Tongue (tissue), 2 donors: Measurements from ENCODE around the gene FBXO21. TPM values are rescaled to one million over a fixed set of nuclear protein-coding genes. Genes with fewer than 3 reads are reported as not detected.
"Not testable (repeated sequence)": the region's sequence is repeated elsewhere in the genome, so short reads cannot be mapped to it uniquely, and the experiment has no call there.

Experiments
- DNase-seq: peaks from one replicate; pipeline ENCODE4 v3.0.0-alpha.2; 2015
- total RNA-seq: library from RNA; depleted of rRNA; stranded (reverse); fragments of >200 nt; gene quantifications from one replicate; pipeline ENCODE4 v1.2.3, GENCODE V29; 2014

Gene FBXO21
- total RNA-seq: 86.8 TPM

DNA sequence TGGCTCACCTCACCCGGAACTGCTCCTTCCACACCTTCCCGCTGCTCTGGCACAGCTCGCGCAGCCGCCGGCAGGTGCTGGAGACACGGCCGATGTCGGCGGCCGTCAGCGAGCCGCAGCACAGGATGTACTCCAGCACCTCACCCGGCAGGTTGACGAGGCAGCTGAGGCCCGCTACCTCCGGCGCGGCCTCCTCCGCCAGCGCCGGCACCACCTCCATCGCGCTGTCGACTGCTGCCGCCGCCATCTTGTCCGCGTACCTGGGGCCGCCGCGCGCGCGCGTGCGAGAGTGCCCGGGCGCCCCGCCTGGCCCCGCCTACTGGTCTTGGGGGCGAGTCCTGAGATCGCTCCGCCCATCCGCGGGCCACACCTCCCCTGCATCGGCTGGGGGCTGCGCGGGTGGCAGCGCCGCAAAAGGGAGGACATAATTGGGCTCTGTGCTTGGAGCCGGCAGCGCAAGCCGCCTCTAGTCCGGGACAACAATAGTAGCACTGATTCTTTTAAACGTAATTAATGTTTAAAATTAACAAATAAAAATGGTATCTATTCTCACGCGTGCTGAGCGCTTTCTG lies at the start of gene FBXO21:
TSS of gene FBXO21 (minus strand) at position 261 of the 572 bp plus-strand sequence. CDS start at position 247, 14 bp downstream.
- DNase-seq: peak; percentile 95

- peak; percentile 86 for DNase-seq
Observed at GRCh38 chr12:117236456-117237001, 46.3 kb upstream of the FBXO21 start.

DNA sequence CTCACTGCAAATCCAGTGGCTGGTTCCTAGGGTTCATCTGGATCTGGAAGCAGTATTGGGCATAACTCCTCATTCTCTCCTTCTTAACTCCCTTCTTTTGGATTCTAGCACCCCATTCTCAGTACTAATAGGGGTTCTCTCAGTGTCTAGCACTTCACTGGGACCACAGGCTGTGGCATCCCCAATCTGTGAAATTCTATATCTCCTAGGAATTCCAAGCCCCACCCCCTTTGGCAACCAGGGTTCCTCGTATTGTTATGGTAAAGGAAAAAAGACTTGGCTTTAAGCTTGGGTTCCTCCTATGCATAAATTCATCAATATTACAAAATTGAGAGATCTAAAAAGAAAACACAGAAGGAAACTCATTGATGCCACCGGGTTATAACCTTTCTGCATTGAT lies 45.0 kb upstream of the FBXO21 start:
- no peak for DNase-seq

DNA sequence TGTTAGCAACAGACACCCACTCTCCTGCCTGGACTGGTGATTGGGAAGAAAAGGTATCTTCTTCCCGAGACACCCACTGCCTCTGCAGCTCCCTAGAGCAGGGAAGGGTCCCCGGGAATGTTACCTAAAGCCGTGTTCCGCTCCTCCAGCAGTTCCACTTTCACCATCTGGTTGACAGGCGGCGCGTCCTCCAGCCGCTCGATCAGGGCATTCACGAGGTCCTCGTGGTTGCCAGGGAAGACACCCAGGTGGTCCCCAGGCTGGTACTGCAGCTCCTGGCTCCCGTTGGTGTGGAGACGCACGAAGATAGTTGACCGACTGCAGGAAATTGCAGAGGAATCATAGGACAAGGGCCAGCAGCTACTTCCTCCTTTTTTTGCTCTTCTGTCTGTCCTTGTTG lies 44.2 kb upstream of the FBXO21 start:
- DNase-seq: no peak

DNA sequence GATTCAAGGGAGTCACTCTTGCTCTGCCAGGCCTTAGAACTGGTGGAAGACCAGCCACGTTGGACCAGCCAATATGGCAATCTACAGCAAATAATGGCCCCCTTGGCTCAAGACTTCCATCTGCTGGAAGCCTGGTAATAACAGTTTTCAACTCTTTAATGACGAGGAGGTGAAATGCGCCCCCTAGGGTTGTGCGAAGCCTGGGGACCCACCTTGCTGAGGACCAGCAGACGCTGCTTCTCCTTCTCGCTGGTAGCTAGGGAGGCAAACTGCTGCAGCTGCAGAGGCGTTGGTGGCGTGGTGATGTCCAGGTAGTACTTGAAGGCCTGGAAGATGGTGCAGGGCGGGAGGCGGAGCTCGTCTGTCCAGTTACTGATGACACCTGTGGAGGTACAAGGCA lies 41.5 kb upstream of the FBXO21 start:
- DNase-seq: no peak

DNA sequence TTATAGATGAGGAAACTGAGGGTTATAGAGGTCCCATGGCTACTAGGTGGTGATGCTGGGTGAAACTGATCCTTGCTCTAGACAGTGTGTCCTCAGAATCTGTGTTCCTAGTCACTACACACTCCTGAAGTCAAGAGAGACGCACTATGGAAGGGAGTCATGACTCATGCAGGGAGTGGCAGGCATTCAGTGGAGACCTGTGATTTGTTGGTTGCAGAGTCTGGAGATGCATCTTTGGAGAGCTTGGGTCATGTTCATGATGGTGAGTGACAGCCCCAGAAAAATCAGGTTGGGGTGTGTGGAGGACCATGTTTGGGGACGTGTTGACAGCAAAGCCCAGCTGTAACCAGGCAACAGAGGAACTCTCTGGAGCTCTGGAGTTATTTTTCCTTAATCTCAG lies 38.0 kb upstream of the FBXO21 start:
- no peak for DNase-seq

DNA sequence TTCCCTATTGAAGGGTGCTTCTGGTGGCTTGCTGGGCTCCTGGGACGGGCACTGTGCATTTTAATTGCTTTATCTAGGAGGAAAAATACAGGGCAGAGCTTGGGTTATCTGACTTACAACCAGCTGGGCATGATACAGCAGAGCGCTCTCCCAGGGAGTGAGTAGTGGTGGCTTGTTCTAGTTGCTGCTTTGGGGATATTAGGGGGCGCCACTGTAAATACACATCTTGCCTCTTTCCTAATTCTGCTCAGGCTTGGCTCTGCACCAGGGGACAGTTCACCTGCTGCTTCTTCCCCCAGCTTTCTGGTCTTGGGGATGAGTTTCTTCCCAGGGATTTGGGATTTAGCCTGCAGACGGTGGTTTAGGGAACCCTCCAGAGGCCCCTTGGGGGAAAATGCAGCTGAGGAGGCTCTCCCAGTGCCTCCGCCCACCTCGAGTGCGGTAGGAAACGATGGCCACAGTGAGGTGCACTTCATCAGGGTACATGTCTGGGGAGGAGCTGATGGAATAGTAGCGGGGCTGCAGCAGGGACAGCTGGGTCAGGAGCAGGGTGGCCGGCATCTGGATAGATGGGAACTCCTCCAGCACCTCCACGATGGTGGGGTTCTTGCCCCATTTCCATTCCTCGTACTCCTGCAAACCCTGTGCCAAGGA lies 36.9 kb upstream of the FBXO21 start:
- DNase-seq: no peak

- no peak for DNase-seq
Observed at GRCh38 chr12:117226505-117226904, 36.2 kb upstream of the FBXO21 start.

DNA sequence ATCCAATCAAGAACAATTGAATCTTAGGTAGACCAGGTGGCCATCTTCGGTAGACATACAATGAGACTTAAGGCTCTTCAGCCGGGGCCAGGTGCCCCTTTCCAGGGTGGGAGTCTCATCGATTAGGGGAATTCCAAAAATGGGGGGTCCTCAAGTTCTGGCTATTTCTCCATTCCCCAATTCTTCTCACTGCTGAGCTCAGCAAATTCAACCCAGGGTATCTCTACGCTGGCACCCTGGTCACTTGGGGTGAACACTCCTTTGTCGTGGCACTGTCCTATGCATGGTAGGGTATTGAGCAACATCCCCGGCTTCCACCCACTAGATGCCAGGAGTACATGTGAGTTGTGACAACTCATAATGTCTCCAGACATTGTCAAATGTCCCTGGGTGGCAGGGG lies 34.9 kb upstream of the FBXO21 start:
- no peak for DNase-seq

DNA sequence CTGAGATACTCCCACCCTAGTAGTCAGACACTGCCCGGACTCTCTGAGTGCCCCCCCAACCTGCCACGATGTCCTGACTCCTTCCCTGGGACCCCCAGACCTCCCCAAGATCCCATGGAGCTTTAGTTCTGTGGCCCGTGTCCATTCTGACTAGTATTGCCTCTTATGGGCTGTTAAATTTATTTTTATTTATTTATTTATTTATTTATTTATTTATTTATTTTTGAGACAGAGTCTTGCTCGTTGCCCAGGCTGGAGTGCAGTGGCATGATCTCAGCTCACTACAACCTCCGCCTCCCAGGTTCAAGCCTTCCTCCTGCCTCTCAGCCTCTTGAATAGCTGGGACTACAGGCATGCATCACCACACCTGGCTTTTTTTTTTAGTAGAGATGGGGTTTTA lies 30.7 kb upstream of the FBXO21 start:
- not testable (repeated sequence) for DNase-seq

GRCh38 chr12:117218149-117218548 lies 27.9 kb upstream of the FBXO21 start:
- no peak for DNase-seq

GRCh38 chr12:117216686-117217085 lies 26.4 kb upstream of the FBXO21 start:
- DNase-seq: no peak

- DNase-seq: no peak
Observed at GRCh38 chr12:117214797-117215196, 24.5 kb upstream of the FBXO21 start.

GRCh38 chr12:117213295-117213808 lies 23.1 kb upstream of the FBXO21 start:
- DNase-seq: no peak

GRCh38 chr12:117212563-117213190 lies 22.4 kb upstream of the FBXO21 start:
- peak; percentile 89 for DNase-seq

GRCh38 chr12:117210266-117210918 lies 20.1 kb upstream of the FBXO21 start:
- DNase-seq: no peak

DNA sequence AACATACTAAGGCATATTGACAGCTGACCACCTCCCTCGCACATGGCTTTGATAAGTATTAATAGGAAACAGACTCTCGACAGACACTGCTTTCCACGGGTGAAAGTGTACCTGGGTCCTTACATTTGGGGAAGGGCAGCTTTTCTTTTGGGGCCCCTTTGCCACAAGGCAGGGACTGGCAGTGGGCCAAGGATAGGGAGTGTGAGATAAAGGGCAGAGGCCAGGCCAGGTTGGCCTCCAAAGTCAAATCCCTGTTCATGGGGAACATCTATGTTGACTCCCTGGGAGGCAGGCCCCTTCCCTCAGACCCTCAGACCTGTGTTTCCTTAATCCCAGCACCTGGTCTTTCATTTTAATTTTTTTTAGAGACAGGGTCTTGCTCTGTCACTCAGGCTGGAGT lies 19.4 kb upstream of the FBXO21 start:
- no peak for DNase-seq

DNA sequence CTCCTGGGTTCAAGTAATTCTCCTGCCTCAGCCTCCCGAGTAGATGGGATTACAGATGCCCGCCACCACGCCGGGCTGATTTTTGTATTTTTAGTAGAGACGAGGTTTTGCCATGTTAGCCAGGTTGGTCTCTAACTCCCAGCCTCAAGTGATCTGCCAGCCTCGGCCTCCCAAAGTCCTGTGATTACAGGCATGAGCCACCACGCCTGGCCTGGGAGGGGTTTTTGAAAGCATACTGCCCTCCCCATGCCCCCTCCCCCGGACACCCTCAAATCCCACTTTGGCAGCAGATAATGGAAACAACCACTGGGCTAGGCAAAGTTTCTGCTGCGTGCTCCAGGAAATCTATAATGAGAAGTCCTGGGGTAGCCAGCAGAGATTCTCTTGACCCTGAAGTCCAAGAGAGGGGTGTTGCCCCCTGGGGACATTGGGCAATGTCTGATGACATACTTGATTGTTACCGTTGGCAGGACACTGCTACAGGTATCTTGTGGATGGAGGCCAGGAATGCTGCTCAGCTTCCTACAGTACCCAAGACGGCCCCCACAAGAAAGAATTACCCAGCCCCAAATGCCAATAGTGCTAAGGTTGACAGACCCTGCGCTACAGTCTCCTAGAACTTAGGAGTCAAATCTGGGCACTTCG lies 18.7 kb upstream of the FBXO21 start:
- DNase-seq: no peak

GRCh38 chr12:117208206-117208605 lies 17.9 kb upstream of the FBXO21 start:
- no peak for DNase-seq

DNA sequence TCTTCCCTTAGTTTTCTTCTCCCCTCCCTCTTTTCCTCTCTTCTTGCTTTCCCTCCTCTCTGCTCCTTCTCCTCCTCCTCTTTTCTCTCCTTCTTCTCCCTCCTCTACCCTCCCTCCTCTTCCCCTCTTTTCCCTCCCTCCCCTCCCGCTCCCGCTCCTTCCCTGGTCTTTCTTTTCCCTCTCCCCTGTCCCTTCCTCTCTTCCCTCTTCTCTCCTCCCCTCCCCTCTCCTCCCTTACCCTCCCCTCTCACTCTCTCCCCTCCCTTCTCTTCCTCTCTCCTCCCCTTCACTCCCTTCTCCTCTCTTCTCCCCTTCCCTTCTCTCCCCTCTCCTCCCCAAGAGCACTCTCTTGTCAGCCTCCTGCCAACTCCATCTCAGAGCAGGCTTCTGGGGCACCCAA lies 17.4 kb upstream of the FBXO21 start:
- no peak for DNase-seq

DNA sequence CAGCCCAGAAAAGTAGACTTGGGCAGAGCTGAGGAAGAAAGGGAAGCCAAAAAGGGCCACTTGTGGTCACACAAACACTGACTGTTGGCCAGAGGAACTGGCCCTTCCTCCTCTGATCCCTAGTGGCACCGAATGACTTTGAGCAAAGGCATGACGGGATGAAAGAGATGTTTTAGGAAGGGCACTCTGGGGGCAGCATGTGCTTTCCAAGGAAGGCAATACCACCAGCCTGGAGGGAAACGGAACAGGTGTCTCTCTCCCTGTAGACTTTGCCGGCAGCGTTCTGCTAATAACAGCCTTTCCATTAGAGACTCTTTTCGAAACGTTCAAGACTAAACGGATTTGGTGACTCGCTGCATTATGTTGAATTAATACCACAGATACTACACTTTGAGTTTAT lies 12.3 kb upstream of the FBXO21 start:
- DNase-seq: peak; percentile 9

GRCh38 chr12:117202033-117202432 lies 11.8 kb upstream of the FBXO21 start:
- no peak for DNase-seq
